Stimulated activated CD4-positive, alpha-beta T cell treated with anti-CD3 and anti-CD28 coated beads, Interleukin-4, amount 100 ng/mL, for 48 hours (primary cell): ENCODE measurements around the gene MFF.

ENCODE experiments used
- DNase-seq, 2 donors: peaks; one replicate each; pipeline ENCODE4 v3.0.0-alpha.2; 2020; ENCODE audit warnings: low read depth in 2 of 2

The MFF gene

GRCh38 chr2:227406177-227407031 lies 81.4 kb downstream of the MFF start:
- no peak for DNase-seq
